Tongue (tissue), 2 donors: ENCODE data around the gene SNX9. TPM values are rescaled to one million over a fixed set of nuclear protein-coding genes. Genes with fewer than 3 reads are reported as not detected.
"Not testable (repeated sequence)": the region's sequence is repeated elsewhere in the genome, so short reads cannot be mapped to it uniquely, and the experiment has no call there.

Source experiments
- DNase-seq: peaks from one replicate; pipeline ENCODE4 v3.0.0-alpha.2; 2015
- total RNA-seq: library from RNA; depleted of rRNA; stranded (reverse); fragments of >200 nt; gene quantifications from one replicate; pipeline ENCODE4 v1.2.3, GENCODE V29; 2014

Gene SNX9
- 40.7 TPM for total RNA-seq

GRCh38 chr6:157823001-157823527 lies at the start of gene SNX9:
SNX9 (plus strand) TSS chr6:157823246; CDS start chr6:157823435, 189 bp downstream.
- DNase-seq = peak; percentile 88

- no peak for DNase-seq
Observed at GRCh38 chr6:157773248-157773773, 49.7 kb upstream of the SNX9 start.

- DNase-seq = peak; percentile 13
Observed at GRCh38 chr6:157774153-157775135, 48.6 kb upstream of the SNX9 start.

- DNase-seq = no peak
Observed at GRCh38 chr6:157775376-157775775, 47.7 kb upstream of the SNX9 start.

- DNase-seq = no peak
Observed at GRCh38 chr6:157777344-157777743, 45.7 kb upstream of the SNX9 start.

GRCh38 chr6:157778719-157779118 lies 44.3 kb upstream of the SNX9 start:
- DNase-seq = no peak

- DNase-seq = no peak
Observed at GRCh38 chr6:157779705-157780604, 43.1 kb upstream of the SNX9 start.

GRCh38 chr6:157785636-157786035 lies 37.4 kb upstream of the SNX9 start:
- DNase-seq = no peak

- DNase-seq = no peak
Observed at GRCh38 chr6:157786221-157786620, 36.8 kb upstream of the SNX9 start.

GRCh38 chr6:157787080-157787479 lies 36.0 kb upstream of the SNX9 start:
- no peak for DNase-seq

GRCh38 chr6:157788180-157788579 lies 34.9 kb upstream of the SNX9 start:
- no peak for DNase-seq

- DNase-seq = no peak
Observed at GRCh38 chr6:157789297-157789696, 33.7 kb upstream of the SNX9 start.

GRCh38 chr6:157789861-157790260 lies 33.2 kb upstream of the SNX9 start:
- no peak for DNase-seq

- DNase-seq = peak; percentile 19
Observed at GRCh38 chr6:157790548-157791160, 32.4 kb upstream of the SNX9 start.

- no peak for DNase-seq
Observed at GRCh38 chr6:157791450-157791849, 31.6 kb upstream of the SNX9 start.

- no peak for DNase-seq
Observed at GRCh38 chr6:157792671-157793070, 30.4 kb upstream of the SNX9 start.

GRCh38 chr6:157794012-157794411 lies 29.0 kb upstream of the SNX9 start:
- not testable (repeated sequence) for DNase-seq

- no peak for DNase-seq
Observed at GRCh38 chr6:157795841-157796240, 27.2 kb upstream of the SNX9 start.

- DNase-seq = no peak
Observed at GRCh38 chr6:157798851-157799250, 24.2 kb upstream of the SNX9 start.

- DNase-seq = not testable (repeated sequence)
Observed at GRCh38 chr6:157799561-157799960, 23.5 kb upstream of the SNX9 start.

GRCh38 chr6:157800420-157801237 lies 22.4 kb upstream of the SNX9 start:
- no peak for DNase-seq
